Measurements from ENCODE around the gene WDR73. TPM values are rescaled to one million over a fixed set of nuclear protein-coding genes. Genes with fewer than 3 reads are reported as not detected.
A peak's percentile ranks its signal among the peaks of the same experiment; 100 is the strongest.

WDR73 gene
- total RNA-seq, 1 donor from 2014 or later, result 13.7 TPM

DNA sequence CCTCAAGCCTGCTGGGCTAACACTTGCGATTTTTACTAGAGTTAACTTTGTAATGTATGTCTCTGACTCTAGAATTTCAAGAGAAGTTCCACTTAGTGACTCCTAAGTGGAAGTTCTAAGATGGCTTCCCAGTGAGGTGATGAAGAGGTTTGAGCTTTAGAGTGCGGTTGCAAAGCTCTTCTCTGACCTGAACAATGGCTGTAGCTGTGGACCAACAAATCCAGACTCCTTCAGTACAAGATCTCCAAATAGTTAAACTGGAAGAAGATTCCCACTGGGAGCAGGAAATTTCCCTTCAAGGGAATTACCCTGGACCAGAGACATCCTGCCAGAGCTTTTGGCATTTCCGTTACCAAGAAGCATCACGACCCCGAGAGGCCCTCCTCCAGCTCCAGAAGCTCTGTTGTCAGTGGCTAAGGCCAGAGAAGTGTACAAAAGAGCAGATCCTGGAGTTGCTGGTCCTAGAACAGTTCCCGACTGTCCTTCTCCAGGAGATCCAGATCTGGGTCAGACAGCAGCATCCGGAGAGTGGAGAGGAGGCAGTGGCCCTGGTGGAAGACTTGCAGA lies 22.3 kb downstream of the WDR73 start:
- ATAC-seq (ENCODE audit: poor library complexity) (no peak), DNase-seq (no peak)
- intact Hi-C loops (cut with DNase I), result no loop called here

DNA sequence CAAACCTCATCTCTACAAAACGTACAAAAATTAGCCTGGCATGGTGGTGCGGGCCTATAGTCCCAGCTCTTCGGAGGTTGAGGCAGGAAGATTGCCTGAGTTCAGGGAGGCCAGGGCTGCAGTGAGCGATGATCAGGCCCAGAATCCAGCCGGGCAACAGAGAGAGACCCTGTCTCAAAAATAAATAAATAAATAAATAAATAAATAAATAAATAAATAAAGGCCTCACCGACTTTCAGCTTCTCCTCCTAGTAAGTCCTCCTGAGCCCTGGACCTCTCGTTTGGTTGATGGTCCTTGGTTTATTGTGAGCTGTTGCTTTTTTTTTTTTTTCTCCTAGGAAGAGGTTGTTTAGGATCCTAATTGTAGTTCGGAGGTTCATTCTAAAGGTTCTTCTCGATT lies 25.1 kb downstream of the WDR73 start:
- intact Hi-C loops (cut with DNase I), result no loop called here
- no peak for ATAC-seq (ENCODE audit: poor library complexity)

DNA sequence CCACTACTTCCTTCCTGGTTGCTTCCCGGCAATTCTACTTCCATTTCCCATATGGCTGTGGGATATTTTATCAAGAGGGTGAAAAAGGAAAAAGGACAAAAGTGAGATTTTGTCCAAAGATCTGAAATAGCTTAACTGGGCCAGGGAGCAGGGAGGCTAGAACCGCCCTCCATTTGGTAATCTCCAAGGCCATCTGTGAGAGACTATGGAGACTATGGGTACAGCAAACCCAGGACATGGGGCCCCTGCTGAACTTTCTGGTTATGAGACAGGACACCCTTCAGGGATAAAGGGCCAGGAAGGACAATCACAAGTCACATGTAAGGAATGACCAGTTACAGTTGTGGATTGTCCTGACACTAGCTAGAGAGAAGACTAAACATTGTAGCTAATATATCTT lies 29.0 kb downstream of the WDR73 start:
- ATAC-seq (ENCODE audit: poor library complexity), result no peak
- DNase-seq, result no peak
- intact Hi-C loops (cut with DNase I), result no loop called here

More for the DNA sequence above, 25.1 kb downstream of the WDR73 start:
- DNase-seq, result no peak

DNA sequence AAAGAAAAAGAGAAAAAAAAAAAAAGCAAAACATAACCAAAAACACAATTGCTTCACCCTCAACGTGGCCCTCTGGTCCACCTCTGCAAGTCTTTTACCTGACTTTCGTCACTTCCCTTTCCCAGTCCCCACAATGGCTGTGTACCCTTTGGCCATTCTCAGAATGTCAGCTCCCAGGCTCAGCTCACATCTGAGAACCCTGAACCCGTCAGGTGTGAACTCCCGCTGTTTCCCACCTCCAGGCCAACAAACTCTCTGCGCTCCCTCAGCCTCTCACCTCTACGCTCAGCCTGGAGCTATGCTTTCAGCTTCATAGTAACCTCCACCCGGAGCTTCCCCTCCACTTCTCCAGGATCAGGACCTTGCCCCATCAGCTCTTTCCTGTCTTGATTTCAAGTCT lies 29.7 kb downstream of the WDR73 start:
- intact Hi-C loops (cut with DNase I), result no loop called here
- DNase-seq, result no peak
- no peak for ATAC-seq (ENCODE audit: poor library complexity)

DNA sequence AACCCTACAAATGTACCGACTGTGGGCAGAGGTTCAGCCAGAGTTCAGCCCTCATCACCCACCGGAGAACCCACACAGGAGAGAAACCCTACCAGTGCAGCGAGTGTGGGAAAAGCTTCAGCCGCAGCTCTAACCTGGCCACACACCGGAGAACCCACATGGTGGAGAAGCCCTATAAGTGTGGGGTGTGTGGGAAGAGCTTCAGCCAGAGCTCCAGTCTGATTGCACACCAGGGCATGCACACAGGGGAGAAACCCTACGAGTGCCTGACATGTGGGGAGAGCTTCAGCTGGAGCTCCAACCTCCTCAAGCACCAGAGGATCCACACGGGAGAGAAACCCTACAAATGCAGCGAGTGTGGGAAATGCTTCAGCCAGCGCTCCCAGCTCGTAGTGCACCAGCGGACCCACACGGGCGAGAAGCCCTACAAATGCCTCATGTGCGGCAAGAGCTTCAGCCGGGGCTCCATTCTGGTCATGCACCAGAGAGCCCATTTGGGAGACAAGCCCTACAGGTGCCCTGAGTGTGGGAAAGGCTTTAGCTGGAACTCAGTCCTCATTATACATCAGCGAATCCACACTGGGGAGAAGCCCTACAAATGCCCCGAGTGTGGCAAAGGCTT lies 32.6 kb downstream of the WDR73 start:
- intact Hi-C loops (cut with DNase I), result no loop called here
- ATAC-seq (ENCODE audit: poor library complexity) (no peak), DNase-seq (no peak)

DNA sequence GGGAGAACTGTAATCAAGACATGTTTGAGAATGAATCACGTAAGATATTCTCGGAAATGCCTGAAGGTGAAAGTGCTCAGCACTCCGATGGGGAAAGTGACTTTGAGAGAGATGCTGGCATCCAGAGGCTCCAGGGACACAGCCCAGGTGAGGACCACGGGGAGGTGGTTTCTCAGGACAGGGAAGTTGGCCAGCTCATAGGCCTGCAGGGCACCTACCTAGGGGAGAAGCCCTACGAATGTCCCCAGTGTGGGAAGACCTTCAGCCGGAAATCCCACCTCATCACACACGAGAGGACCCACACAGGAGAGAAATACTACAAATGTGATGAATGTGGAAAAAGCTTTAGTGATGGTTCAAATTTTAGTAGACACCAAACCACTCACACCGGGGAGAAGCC lies 33.5 kb downstream of the WDR73 start:
- intact Hi-C loops (cut with DNase I), result no loop called here
- ATAC-seq (ENCODE audit: poor library complexity) (no peak), DNase-seq (no peak)

DNA sequence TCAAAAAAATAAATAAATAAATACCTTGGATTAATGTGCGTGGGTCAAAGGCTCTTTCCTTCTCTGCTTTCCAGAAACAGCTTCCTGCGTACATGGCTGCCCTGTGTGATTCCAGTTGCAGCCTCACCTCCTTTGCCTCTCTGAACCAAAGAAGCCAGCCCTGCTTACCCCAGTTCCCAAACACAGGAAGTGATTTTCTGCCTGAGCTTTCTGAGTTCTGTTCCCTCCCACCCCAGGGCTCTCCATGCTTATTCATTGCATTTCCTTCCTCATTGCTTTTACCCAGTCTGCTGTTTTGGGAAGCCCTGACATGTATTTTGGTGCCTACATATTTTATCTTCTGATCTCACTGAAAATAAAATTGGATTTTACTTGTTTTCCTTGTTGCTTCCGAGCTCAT lies 37.8 kb downstream of the WDR73 start:
- intact Hi-C loops (cut with DNase I), result no loop called here
- DNase-seq (no peak), ATAC-seq (ENCODE audit: poor library complexity) (peak; percentile 60)

DNA sequence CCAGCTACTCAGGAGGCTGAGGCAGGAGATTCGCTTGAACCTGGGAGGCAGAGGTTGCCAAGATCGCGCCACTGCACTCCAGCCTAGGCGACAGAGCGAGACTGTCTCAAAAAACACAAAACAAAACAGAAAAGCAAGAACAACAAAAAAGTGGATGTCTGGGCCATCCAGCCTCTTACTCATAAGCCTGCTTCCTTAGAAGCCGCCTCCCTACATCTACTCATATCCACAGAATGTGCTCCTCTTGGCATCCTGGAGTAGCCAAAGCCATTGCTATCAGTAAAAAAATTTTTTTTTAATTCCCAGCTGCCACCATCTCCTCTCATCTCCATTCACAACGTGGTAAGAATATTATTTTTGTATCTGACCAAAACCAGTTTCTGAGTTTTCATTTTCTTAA lies 42.5 kb downstream of the WDR73 start:
- ATAC-seq (ENCODE audit: poor library complexity), result no peak
- intact Hi-C loops (cut with DNase I), result no loop called here
- DNase-seq, result no peak

DNA sequence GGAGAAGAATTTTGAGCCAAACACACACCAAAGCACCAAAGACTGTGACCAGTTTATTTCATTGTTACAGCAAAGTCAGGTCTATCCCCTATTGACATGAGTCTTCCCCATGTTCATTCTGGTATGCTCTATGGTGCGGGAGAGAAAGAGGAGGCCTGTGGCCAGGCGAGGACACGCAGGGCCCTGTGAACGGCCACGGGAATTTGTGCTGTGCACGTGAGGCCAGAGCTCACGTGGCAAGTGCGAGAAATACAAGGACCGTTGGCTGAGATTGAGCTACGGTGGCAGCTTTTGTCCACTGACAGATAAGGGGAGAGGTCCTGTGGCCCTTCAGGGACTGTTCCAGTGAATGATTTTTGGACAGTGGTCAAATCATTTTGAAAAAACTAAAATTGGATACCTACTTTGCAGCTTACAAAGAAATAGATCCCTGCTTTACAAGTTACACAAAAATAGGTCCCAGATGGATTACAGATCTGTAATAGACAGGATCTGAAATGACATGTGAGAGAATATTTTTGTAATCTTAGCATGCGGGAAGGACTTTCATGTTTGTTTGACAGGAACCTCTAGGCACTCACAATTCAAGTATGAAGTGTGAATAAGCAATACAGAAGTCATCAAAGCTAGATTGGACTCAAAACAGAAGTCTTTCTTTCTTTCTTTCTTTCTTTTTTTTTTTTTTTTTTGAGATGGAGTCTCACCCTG lies 44.1 kb downstream of the WDR73 start:
- ATAC-seq (ENCODE audit: poor library complexity) (peak; percentile 69), DNase-seq (peak; percentile 55)
- intact Hi-C loops (cut with DNase I), result no loop called here

DNA sequence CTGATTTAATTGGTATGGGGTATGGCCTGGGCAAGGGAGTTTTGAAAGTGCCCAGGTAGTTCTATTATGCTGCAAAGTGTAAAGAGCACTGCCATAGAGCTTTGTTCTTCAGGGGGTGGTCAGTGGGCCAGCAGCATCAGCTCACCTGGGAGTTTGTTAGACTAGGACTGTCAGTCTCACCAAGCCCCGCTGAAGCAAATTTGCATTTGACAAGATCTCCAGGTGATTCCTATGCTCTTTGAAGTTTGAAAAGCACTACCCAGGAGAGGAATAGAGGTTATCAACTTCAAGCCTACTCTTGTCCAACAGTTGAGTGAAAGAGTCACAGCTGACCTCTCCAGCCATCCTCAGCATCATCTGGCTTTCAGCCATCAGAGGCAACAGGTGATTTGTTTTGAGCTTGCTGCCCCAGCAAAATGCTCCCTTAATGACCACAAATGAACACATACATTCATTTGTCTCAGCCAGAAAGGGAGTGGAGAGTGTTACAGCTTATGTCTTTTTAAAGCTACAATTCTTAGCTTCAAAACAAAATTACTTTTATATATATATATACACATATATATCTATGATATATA lies 45.3 kb downstream of the WDR73 start:
- ATAC-seq (ENCODE audit: poor library complexity) (no peak), DNase-seq (no peak)
- intact Hi-C loops (cut with DNase I), result no loop called here

DNA sequence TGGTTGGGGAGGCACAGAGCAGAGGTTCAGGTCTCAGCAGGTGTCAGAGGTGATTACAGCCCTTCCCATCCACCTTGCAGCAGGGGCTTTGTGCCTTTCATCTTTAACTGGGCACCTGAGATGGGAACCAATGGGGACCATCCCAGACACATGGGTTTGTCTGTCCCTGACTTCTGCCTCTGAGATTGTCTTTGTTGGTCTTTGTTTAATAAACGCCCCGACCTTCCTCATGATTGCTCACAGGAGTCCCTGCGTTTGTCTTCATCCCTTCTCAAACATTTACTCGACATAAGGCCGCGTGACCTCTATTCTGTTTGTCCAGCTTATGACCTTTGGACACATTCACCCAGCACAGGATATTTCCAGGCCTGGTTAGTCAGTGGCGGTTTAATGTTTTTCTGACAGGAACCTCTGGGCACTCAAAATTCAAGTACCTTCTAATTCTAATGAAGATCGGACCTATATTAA lies 47.4 kb downstream of the WDR73 start:
- ATAC-seq (ENCODE audit: poor library complexity) (no peak), DNase-seq (no peak)
- intact Hi-C loops (cut with DNase I), result no loop called here

DNA sequence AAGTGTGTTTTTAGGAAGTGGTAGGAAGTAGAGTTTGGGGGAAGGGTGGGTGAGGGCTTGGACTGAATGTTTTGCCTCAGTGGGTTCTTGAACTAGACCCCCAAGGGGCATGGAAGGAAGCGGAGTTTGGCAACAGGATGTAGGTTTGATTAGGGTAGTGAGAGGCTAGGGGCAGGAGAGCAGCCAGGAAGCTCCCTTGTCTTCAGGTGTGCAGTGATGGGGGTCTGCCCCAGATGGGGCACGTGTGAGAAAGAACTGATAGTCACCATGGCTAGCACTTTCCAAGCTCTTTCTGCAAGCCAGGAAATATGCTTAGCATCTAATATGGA lies 48.6 kb downstream of the WDR73 start:
- no peak for ATAC-seq (ENCODE audit: poor library complexity)
- no peak for DNase-seq
- intact Hi-C loops (cut with DNase I), result no loop called here

DNA sequence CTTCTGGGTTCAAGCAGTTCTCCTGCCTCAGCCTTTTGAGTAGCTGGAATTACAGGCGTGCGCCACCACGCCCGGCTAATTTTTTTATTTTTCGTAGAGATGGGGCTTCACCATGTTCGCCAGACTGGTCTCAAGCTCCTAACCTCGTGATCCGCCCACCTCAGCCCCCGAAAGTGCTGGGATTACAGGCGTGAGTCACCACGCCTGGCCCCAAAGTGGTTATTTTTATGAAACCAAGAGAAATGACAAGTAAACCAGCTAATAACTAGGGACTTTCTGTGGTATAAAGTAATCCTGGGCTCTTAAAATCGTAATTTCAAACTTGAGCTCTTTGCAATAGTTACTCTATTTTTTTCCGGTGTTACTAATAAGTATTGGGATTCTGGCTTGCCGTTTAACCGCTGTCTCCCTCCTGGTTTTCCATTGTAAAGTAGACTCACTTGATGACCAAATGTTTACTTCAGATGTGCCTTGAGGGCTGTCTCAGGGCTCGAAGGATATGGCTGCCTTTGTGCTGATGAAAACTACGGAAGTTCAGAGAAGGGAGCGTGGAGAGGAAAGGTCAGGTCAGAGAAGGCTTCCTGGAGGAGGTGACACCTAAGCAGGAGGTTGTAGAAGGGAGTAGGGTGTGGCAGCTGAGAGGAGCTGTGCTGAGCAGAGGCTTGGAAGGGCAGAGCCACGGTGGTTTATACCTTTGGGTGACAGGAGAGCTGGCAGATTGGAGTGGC lies 49.1 kb downstream of the WDR73 start:
- ATAC-seq (ENCODE audit: poor library complexity) (no peak), DNase-seq (no peak)
- intact Hi-C loops (cut with DNase I), result no loop called here

DNA sequence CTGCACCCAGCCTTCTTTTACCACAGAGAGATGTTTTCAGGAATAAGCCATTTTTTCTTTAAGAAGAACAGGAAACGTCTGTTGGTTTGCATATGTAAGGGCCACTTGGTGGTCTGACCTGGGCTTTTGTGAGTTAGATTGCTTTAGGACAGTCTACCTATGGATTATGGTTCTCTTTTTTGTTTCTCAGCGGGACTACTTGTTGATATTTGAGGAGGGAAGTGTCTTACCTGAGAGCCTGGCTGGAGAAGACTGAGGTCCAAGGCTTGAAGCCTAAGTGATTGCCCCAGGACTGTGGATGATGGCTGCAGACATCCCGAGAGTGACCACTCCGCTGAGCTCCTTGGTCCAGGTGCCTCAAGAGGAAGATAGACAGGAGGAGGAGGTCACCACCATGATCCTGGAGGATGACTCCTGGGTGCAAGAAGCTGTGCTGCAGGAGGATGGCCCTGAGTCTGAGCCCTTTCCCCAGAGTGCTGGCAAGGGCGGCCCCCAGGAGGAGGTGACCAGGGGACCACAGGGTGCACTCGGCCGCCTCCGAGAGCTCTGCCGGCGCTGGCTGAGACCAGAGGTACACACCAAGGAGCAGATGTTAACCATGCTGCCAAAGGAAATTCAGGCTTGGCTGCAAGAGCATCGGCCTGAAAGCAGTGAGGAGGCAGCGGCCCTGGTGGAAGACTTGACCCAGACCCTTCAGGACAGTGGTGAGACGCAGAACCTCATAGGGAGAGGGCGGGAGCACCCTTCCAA lies 50.3 kb downstream of the WDR73 start:
- ATAC-seq (ENCODE audit: poor library complexity), result no peak
- no peak for DNase-seq
- intact Hi-C loops (cut with DNase I), result no loop called here

DNA sequence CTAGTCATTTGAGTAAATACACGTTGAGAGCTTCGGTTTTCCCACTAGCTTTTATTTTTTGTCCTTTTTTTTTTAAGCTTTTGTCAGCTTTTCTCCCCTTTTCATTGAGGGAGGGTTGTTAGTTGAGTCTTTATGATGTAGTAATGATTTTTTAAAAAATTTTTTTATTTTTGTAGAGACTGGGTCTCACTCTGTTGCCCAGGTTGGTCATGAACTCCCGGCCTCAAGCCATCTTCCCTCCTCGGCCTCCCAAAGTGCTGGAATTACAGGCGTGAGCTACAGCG lies 52.6 kb downstream of the WDR73 start:
- DNase-seq (no peak), ATAC-seq (ENCODE audit: poor library complexity) (no peak)
- intact Hi-C loops (cut with DNase I), result no loop called here

DNA sequence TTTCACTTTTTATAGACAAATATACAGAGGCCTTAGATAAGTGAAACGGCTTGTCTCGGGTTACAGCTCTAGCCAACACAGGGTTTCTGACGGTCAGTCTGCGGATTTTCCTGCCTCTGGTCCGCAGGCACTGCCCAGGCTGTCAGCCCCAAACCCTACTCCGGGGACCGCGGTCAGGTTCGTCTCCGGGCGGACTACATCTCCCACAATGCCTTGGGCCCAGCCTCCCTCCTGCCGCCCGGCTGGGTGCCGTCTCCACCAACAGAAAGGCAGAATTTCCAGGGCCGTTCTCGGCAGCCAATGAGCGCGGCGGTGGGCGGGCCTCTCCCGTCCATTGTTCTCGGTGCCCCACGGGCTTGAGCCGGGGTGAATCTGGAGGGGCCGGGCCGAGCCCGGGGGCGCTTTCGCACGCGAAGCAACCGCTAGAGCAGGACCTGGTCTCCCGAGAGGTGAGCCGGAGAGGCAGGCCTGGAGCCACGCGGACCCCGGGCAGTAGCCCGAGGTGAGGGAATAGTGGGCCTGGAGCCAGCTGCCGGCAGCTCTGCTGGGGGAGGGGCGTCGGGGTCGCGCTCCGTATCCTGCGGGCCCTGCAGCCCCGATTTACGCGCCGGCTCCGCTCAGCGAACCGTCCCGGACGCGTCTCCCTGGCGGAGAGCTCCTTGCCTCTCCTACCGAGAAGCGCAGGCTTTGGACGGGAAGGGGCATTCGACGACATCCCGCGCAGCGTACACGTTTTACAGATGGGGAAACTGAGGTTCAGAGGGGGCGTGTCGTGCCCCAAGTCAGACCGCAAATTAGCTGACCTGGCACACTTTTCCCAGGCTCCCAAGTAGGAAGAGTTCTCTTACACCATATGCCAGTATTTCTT lies 53.2 kb downstream of the WDR73 start, which contains the start of gene ZSCAN2:
ZSCAN2 (plus strand) TSS at position 323 of the 868 bp plus-strand sequence. CDS start 2,919 bp downstream, outside the sequence.
- intact Hi-C loops (cut with DNase I), result no loop called here
- ATAC-seq (ENCODE audit: poor library complexity) (peak; percentile 98), DNase-seq (peak; percentile 98)

DNA sequence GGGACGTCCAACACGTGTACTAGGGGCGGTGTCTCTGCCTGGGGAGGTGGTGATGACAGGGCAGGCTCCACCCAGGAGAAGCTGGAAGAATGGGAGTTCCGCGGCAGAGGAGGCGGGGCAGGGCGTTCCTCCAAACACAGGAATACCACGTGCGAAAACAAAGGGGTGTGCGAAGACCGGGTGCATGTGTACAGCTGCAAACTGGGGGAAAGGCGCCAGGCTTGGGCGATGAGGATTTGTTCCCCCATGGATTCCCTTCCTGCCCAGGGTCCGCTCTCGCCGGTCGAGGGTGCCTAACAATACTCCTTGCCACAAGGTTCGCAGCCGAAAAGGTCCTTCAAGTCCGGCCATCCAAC lies 53.8 kb downstream of the WDR73 start:
- intact Hi-C loops (cut with DNase I), result no loop called here
- peak; percentile 92 for DNase-seq
- ATAC-seq (ENCODE audit: poor library complexity), result peak; percentile 85

DNA sequence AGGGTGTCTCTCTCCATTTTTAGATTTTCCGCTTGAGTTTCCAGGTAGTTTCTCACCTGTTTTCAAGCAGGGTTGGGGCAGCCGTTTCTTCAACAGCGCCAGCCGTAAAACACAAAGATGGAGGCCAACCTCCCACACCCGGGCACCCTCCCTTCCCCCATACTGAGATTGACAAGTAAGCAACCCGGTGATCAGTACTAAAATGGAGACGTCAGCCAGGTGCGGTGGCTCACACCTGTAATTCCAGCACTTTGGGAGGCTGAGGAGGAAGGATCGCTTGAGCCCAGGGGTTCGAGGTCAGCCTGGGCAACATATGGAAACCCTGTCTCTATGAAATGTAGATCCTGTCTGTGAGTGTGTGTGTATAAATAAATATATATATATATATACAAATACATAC lies 54.2 kb downstream of the WDR73 start:
- intact Hi-C loops (cut with DNase I), result loop anchor here (5.0 kb wide), 1 partner anchor 337 kb away; no protein-coding TSS in a partner anchor
- ATAC-seq (ENCODE audit: poor library complexity), result no peak

More for the DNA sequence above, 54.2 kb downstream of the WDR73 start:
- DNase-seq, result no peak
